ENCODE results near the gene TRIP12.
"Not testable (repeated sequence)": the region's sequence is repeated elsewhere in the genome, so short reads cannot be mapped to it uniquely, and the experiment has no call there.

TRIP12 gene
- total RNA-seq = 380 to 382 reads per million in 2 donors

GRCh38 chr2:229921892-229922448 is at the start of gene TRIP12:
Gene TRIP12, minus strand, starts transcription at chr2:229922009. Its CDS starts 41,930 bp downstream, at chr2:229880079.
- peak; percentile 78 for DNase-seq

- DNase-seq = no peak
These were observed 49.5 kb upstream of the TRIP12 start for GRCh38 chr2:229971298-229971790.

GRCh38 chr2:229970406-229970805 is 48.6 kb upstream of the TRIP12 start:
- no peak for DNase-seq

GRCh38 chr2:229969921-229970320 is 48.1 kb upstream of the TRIP12 start:
- DNase-seq = no peak

GRCh38 chr2:229963596-229963995 is 41.8 kb upstream of the TRIP12 start:
- not testable (repeated sequence) for DNase-seq

GRCh38 chr2:229956491-229956890 is 34.7 kb upstream of the TRIP12 start:
- DNase-seq = no peak

- no peak for DNase-seq
These were observed 33.9 kb upstream of the TRIP12 start for GRCh38 chr2:229955663-229956062.

GRCh38 chr2:229952256-229952835 is 30.5 kb upstream of the TRIP12 start:
- DNase-seq = no peak

- DNase-seq = no peak
These were observed 25.7 kb upstream of the TRIP12 start for GRCh38 chr2:229947544-229947943.

GRCh38 chr2:229945975-229946374 is 24.2 kb upstream of the TRIP12 start:
- no peak for DNase-seq

GRCh38 chr2:229943770-229944449 is 22.1 kb upstream of the TRIP12 start:
- DNase-seq = no peak

GRCh38 chr2:229943171-229943570 is 21.4 kb upstream of the TRIP12 start:
- DNase-seq = no peak

GRCh38 chr2:229942671-229943070 is 20.9 kb upstream of the TRIP12 start:
- DNase-seq = no peak

- DNase-seq = no peak
These were observed 15.7 kb upstream of the TRIP12 start for GRCh38 chr2:229937537-229937936.

- DNase-seq = no peak
These were observed 9.4 kb upstream of the TRIP12 start for GRCh38 chr2:229931241-229931640.

GRCh38 chr2:229930656-229931055 is 8.8 kb upstream of the TRIP12 start:
- DNase-seq = no peak

GRCh38 chr2:229927817-229928321 is 6.1 kb upstream of the TRIP12 start:
- no peak for DNase-seq

GRCh38 chr2:229925201-229925600 is 3.4 kb upstream of the TRIP12 start:
- DNase-seq = no peak

- not testable (repeated sequence) for DNase-seq
These were observed 2.7 kb upstream of the TRIP12 start for GRCh38 chr2:229924541-229924940.

GRCh38 chr2:229922449-229923386 is 909 bp upstream of the TRIP12 start, which contains the start of gene FBXO36:
Gene FBXO36, plus strand, starts transcription at chr2:229922503. Its CDS starts 11 bp downstream, at chr2:229922514.
- DNase-seq = peak; percentile 61

- DNase-seq = peak; percentile 59
These were observed 513 bp downstream of the TRIP12 start for GRCh38 chr2:229921101-229921891.
